Measurements from ENCODE around the gene AOPEP. TPM values are rescaled to one million over a fixed set of nuclear protein-coding genes. Genes with fewer than 3 reads are reported as not detected.

The AOPEP gene
- total RNA-seq, 6 experiments from 2014 or later: 36.6 to 110 (median 63.3) TPM

GRCh38 chr9:94881454-94881853 lies 155.0 kb downstream of the AOPEP start:
- intact Hi-C loops (cut with DNase I): no loop called here
- WGBS (ENCODE audit: insufficient coverage, low coverage, low lambda C conversion rate, missing lambda C conversion rate): 71% methylated on average over 2 of the region's 2 CpGs

GRCh38 chr9:94881940-94882339 lies 155.4 kb downstream of the AOPEP start:
- ATAC-seq: no peak
- TF ChIP-seq CTCF (IDR thresholded peaks at IDR 0.05) (no peak), POLR2A (IDR thresholded peaks at IDR 0.05) (no peak)
- peaks cover 0 to 11% (median 0%) of the 10 kb centered on the region in 4 donors for H3K4me1 ChIP-seq

More at GRCh38 chr9:94881454-94881853, 155.0 kb downstream of the AOPEP start:
- no peak for DNase-seq
- no peak for ATAC-seq
- H3K27ac ChIP-seq: no peak overlapping the region
- TF ChIP-seq CTCF (IDR thresholded peaks at IDR 0.05): no peak
- TF ChIP-seq POLR2A (IDR thresholded peaks at IDR 0.05): no peak
- H3K4me1 ChIP-seq: peaks cover 0 to 11% (median 0%) of the 10 kb centered on the region in 4 donors
- H3K9me3 ChIP-seq: no peaks in the 10 kb centered on the region
- H3K36me3 ChIP-seq: no peaks in the 10 kb centered on the region
- H3K27me3 ChIP-seq: no peaks in the 10 kb centered on the region
- no peak overlapping the region for H3K4me3 ChIP-seq

GRCh38 chr9:94882966-94883641 lies 156.6 kb downstream of the AOPEP start:
- TF ChIP-seq CTCF (IDR thresholded peaks at IDR 0.05): no peak
- TF ChIP-seq POLR2A (IDR thresholded peaks at IDR 0.05): no peak
- WGBS (ENCODE audit: insufficient coverage, low coverage, low lambda C conversion rate, missing lambda C conversion rate): 64% methylated on average over 4 of the region's 4 CpGs
- H3K27ac ChIP-seq: no peak overlapping the region
- no peaks in the 10 kb centered on the region for H3K36me3 ChIP-seq
- no peaks in the 10 kb centered on the region for H3K27me3 ChIP-seq
- no peak for DNase-seq
- H3K4me3 ChIP-seq: no peak overlapping the region
- intact Hi-C loops (cut with DNase I): no loop called here
- H3K4me1 ChIP-seq: peaks cover 0 to 11% (median 2%) of the 10 kb centered on the region in 4 donors
- no peaks in the 10 kb centered on the region for H3K9me3 ChIP-seq
- peak in 3 of 4 donors; percentile 30 to 41 (median 32) for ATAC-seq

More at GRCh38 chr9:94881940-94882339, 155.4 kb downstream of the AOPEP start:
- no peaks in the 10 kb centered on the region for H3K9me3 ChIP-seq
- H3K27me3 ChIP-seq: no peaks in the 10 kb centered on the region
- WGBS (ENCODE audit: insufficient coverage, low coverage, low lambda C conversion rate, missing lambda C conversion rate): 76% methylated on average over 3 of the region's 3 CpGs
- no peak overlapping the region for H3K27ac ChIP-seq
- no peak for DNase-seq
- no peaks in the 10 kb centered on the region for H3K36me3 ChIP-seq
- H3K4me3 ChIP-seq: no peak overlapping the region
- intact Hi-C loops (cut with DNase I): no loop called here

GRCh38 chr9:94885854-94886447 lies 159.5 kb downstream of the AOPEP start:
- intact Hi-C loops (cut with DNase I): no loop called here
- DNase-seq (no peak), ATAC-seq (peak in 3 of 4 donors; percentile 27 to 51 (median 29))
- Histone ChIP-seq H3K27me3 (no peaks in the 10 kb centered on the region), H3K27ac (no peak overlapping the region), H3K4me1 (peaks cover 0 to 11% (median 2%) of the 10 kb centered on the region in 4 donors), H3K4me3 (no peak overlapping the region), H3K9me3 (no peaks in the 10 kb centered on the region), H3K36me3 (no peaks in the 10 kb centered on the region)
- TF ChIP-seq CTCF (IDR thresholded peaks at IDR 0.05) (no peak), POLR2A (IDR thresholded peaks at IDR 0.05) (no peak)
- WGBS (ENCODE audit: insufficient coverage, low coverage, low lambda C conversion rate, missing lambda C conversion rate): 59% methylated on average over 4 of the region's 4 CpGs
